Activated CD4-positive, alpha-beta T cell treated with anti-CD3 and anti-CD28 coated beads, Interleukin-2, amount 10 ng/mL, durations not matched to agents 7 days and 5 days (primary cell): ENCODE results near the gene CNTN5. TPM values are rescaled to one million over a fixed set of nuclear protein-coding genes. Genes with fewer than 3 reads are reported as not detected.

Experiments used
- CTCF ChIA-PET: fragments of 350-600 bp; sonication (Branson Sonifier 250); formaldehyde crosslinking; loops from one replicate; lab custom pipeline; 2021; ENCODE audit warnings: antibody characterized with exemption; lab: Charles Lee
- POLR2A ChIA-PET: fragments of 350-600 bp; sonication (Branson Sonifier 250); formaldehyde crosslinking; loops from one replicate; lab custom pipeline; 2021; ENCODE audit warnings: antibody characterized with exemption; lab: Charles Lee
- DNase-seq: peaks from one replicate; pipeline ENCODE4 v3.0.0-alpha.2; 2020
- H3K27ac Mint-ChIP-seq: one replicate; pipeline ENCODE4 v1.8.0; 2021; ENCODE audit warnings: mild to moderate bottlenecking, moderate library complexity, mixed read lengths
- H3K27me3 Mint-ChIP-seq: one replicate; pipeline ENCODE4 v1.8.0; 2021; ENCODE audit warnings: mixed read lengths
- H3K36me3 Mint-ChIP-seq: one replicate; pipeline ENCODE4 v1.8.0; 2021; ENCODE audit warnings: low read depth, mixed read lengths
- H3K4me1 Mint-ChIP-seq: one replicate; pipeline ENCODE4 v1.8.0; 2021; ENCODE audit warnings: mixed read lengths
- H3K4me3 Mint-ChIP-seq: one replicate; pipeline ENCODE4 v1.8.0; 2021; ENCODE audit warnings: mild to moderate bottlenecking, moderate library complexity, mixed read lengths
- H3K9me3 Mint-ChIP-seq: one replicate; pipeline ENCODE4 v1.8.0; 2021; ENCODE audit warnings: mixed read lengths
- total RNA-seq, 2 experiments: library from RNA; stranded (reverse); gene quantifications; one replicate each; pipeline ENCODE4 v1.2.3, GENCODE V29; 2021

Gene CNTN5
- total RNA-seq = not detected

GRCh38 chr11:99020352-99021225, at the start of gene CNTN5:
Gene CNTN5 (plus strand): TSS chr11:99020949.
- POLR2A ChIA-PET = no interaction called here
- peak; percentile 11 for DNase-seq
- H3K4me3 Mint-ChIP-seq = no peak within 1 kb of the TSS

GRCh38 chr11:98979205-98979604, 41.5 kb upstream of the CNTN5 start:
- no peaks in the 10 kb centered on the region for H3K4me1 Mint-ChIP-seq

More at GRCh38 chr11:99020352-99021225, at the start of gene CNTN5:
- Mint-ChIP-seq H3K27me3 (peaks cover 25% of the 10 kb centered on the region), H3K4me1 (peaks cover 4% of the 10 kb centered on the region), H3K9me3 (no peaks in the 10 kb centered on the region), H3K36me3 (no peaks in the 10 kb centered on the region), H3K27ac (no peak within 1 kb of the TSS)
- CTCF ChIA-PET = no interaction called here

GRCh38 chr11:99015634-99016454, 4.9 kb upstream of the CNTN5 start:
- ChIA-PET POLR2A (no interaction called here), CTCF (interaction anchor here (0.7 kb wide), 1 partner anchor 9 kb away, joined by 3 read pairs; no protein-coding TSS in a partner anchor)
- H3K27ac Mint-ChIP-seq = no peak overlapping the region
- peak; percentile 20 for DNase-seq
- no peaks in the 10 kb centered on the region for H3K9me3 Mint-ChIP-seq
- H3K4me1 Mint-ChIP-seq = peaks cover 4% of the 10 kb centered on the region
- peaks cover 16% of the 10 kb centered on the region for H3K27me3 Mint-ChIP-seq
- H3K36me3 Mint-ChIP-seq = no peaks in the 10 kb centered on the region
- H3K4me3 Mint-ChIP-seq = no peak overlapping the region

More at GRCh38 chr11:98979205-98979604, 41.5 kb upstream of the CNTN5 start:
- no peaks in the 10 kb centered on the region for H3K36me3 Mint-ChIP-seq
- peaks cover 2% of the 10 kb centered on the region for H3K9me3 Mint-ChIP-seq
- DNase-seq = no peak
- ChIA-PET POLR2A (no interaction called here), CTCF (no interaction called here)
- no peak overlapping the region for H3K4me3 Mint-ChIP-seq
- no peaks in the 10 kb centered on the region for H3K27me3 Mint-ChIP-seq
- no peak overlapping the region for H3K27ac Mint-ChIP-seq

GRCh38 chr11:99019696-99020095, 1.1 kb upstream of the CNTN5 start:
- no peak for DNase-seq
- H3K9me3 Mint-ChIP-seq = no peaks in the 10 kb centered on the region
- POLR2A ChIA-PET = no interaction called here
- no peaks in the 10 kb centered on the region for H3K36me3 Mint-ChIP-seq
- H3K27me3 Mint-ChIP-seq = peaks cover 25% of the 10 kb centered on the region
- CTCF ChIA-PET = no interaction called here
- H3K4me1 Mint-ChIP-seq = peaks cover 4% of the 10 kb centered on the region
- no peak overlapping the region for H3K4me3 Mint-ChIP-seq
- H3K27ac Mint-ChIP-seq = no peak overlapping the region

GRCh38 chr11:99037057-99037456, 16.3 kb downstream of the CNTN5 start:
- CTCF ChIA-PET = no interaction called here
- POLR2A ChIA-PET = no interaction called here
- H3K4me3 Mint-ChIP-seq = no peak overlapping the region

GRCh38 chr11:99063331-99063730, 42.6 kb downstream of the CNTN5 start:
- CTCF ChIA-PET = no interaction called here
- H3K4me1 Mint-ChIP-seq = no peaks in the 10 kb centered on the region

More at GRCh38 chr11:99037057-99037456, 16.3 kb downstream of the CNTN5 start:
- no peaks in the 10 kb centered on the region for H3K27me3 Mint-ChIP-seq
- H3K27ac Mint-ChIP-seq = no peak overlapping the region
- no peaks in the 10 kb centered on the region for H3K36me3 Mint-ChIP-seq
- DNase-seq = no peak
- H3K4me1 Mint-ChIP-seq = no peaks in the 10 kb centered on the region
- no peaks in the 10 kb centered on the region for H3K9me3 Mint-ChIP-seq

GRCh38 chr11:99065121-99065520, 44.4 kb downstream of the CNTN5 start:
- Mint-ChIP-seq H3K27me3 (no peaks in the 10 kb centered on the region), H3K36me3 (no peaks in the 10 kb centered on the region), H3K4me1 (peaks cover 3% of the 10 kb centered on the region), H3K9me3 (no peaks in the 10 kb centered on the region), H3K27ac (no peak overlapping the region), H3K4me3 (no peak overlapping the region)
- ChIA-PET POLR2A (no interaction called here), CTCF (no interaction called here)
- DNase-seq = no peak

More at GRCh38 chr11:99063331-99063730, 42.6 kb downstream of the CNTN5 start:
- no peak overlapping the region for H3K27ac Mint-ChIP-seq
- POLR2A ChIA-PET = no interaction called here
- DNase-seq = no peak
- H3K27me3 Mint-ChIP-seq = no peaks in the 10 kb centered on the region
- H3K36me3 Mint-ChIP-seq = no peaks in the 10 kb centered on the region
- no peaks in the 10 kb centered on the region for H3K9me3 Mint-ChIP-seq
- H3K4me3 Mint-ChIP-seq = no peak overlapping the region

- Mint-ChIP-seq H3K4me3 (no peak overlapping the region), H3K9me3 (no peaks in the 10 kb centered on the region), H3K27ac (no peak overlapping the region), H3K4me1 (peaks cover 3% of the 10 kb centered on the region), H3K36me3 (no peaks in the 10 kb centered on the region), H3K27me3 (no peaks in the 10 kb centered on the region)
- CTCF ChIA-PET = no interaction called here
- DNase-seq = no peak
- POLR2A ChIA-PET = no interaction called here
These were observed 46.0 kb downstream of the CNTN5 start for GRCh38 chr11:99066618-99067317.

GRCh38 chr11:99068832-99069231, 48.1 kb downstream of the CNTN5 start:
- Mint-ChIP-seq H3K27me3 (no peaks in the 10 kb centered on the region), H3K4me1 (peaks cover 3% of the 10 kb centered on the region), H3K4me3 (no peak overlapping the region), H3K36me3 (no peaks in the 10 kb centered on the region), H3K9me3 (no peaks in the 10 kb centered on the region), H3K27ac (no peak overlapping the region)
- POLR2A ChIA-PET = no interaction called here
- CTCF ChIA-PET = no interaction called here
- DNase-seq = no peak

GRCh38 chr11:99069856-99070444, 49.2 kb downstream of the CNTN5 start:
- ChIA-PET CTCF (no interaction called here), POLR2A (no interaction called here)
- DNase-seq = peak; percentile 6
- H3K36me3 Mint-ChIP-seq = no peaks in the 10 kb centered on the region
- H3K4me1 Mint-ChIP-seq = peaks cover 3% of the 10 kb centered on the region
- peak overlapping the region; percentile 11 for H3K27ac Mint-ChIP-seq
- H3K27me3 Mint-ChIP-seq = no peaks in the 10 kb centered on the region
- H3K4me3 Mint-ChIP-seq = peak overlapping the region; percentile 56
- H3K9me3 Mint-ChIP-seq = no peaks in the 10 kb centered on the region

GRCh38 chr11:99079576-99079975, 58.8 kb downstream of the CNTN5 start:
- Mint-ChIP-seq H3K9me3 (no peaks in the 10 kb centered on the region), H3K4me3 (no peak overlapping the region), H3K4me1 (no peaks in the 10 kb centered on the region), H3K27me3 (no peaks in the 10 kb centered on the region), H3K36me3 (no peaks in the 10 kb centered on the region), H3K27ac (no peak overlapping the region)
- ChIA-PET POLR2A (no interaction called here), CTCF (no interaction called here)
- DNase-seq = no peak

- ChIA-PET POLR2A (no interaction called here), CTCF (no interaction called here)
- H3K4me1 Mint-ChIP-seq = no peaks in the 10 kb centered on the region
- H3K9me3 Mint-ChIP-seq = no peaks in the 10 kb centered on the region
- no peaks in the 10 kb centered on the region for H3K27me3 Mint-ChIP-seq
- no peak for DNase-seq
- H3K4me3 Mint-ChIP-seq = no peak overlapping the region
- no peak overlapping the region for H3K27ac Mint-ChIP-seq
- no peaks in the 10 kb centered on the region for H3K36me3 Mint-ChIP-seq
These were observed 59.4 kb downstream of the CNTN5 start for GRCh38 chr11:99080154-99080553.
